ENCODE results near the gene GPX1. TPM values are rescaled to one million over a fixed set of nuclear protein-coding genes. Genes with fewer than 3 reads are reported as not detected.

Gene GPX1
- total RNA-seq, 2 donors from 2014 or later = 75.6 to 326 TPM

GRCh38 chr3:49324768-49325167 lies 33.4 kb downstream of the GPX1 start:
- H3K4me3 Mint-ChIP-seq = no peak overlapping the region
- ATAC-seq = no peak
- no peaks in the 10 kb centered on the region for H3K9me3 ChIP-seq (ENCODE audit: control insufficient read depth, low read length, poor library complexity, severe bottlenecking)
- H3K36me3 Mint-ChIP-seq (ENCODE audit: low read depth) = peaks cover 8% of the 10 kb centered on the region
- peaks cover 10% of the 10 kb centered on the region for H3K4me1 Mint-ChIP-seq
- no peak for DNase-seq
- H3K27ac Mint-ChIP-seq = no peak overlapping the region
- no peaks in the 10 kb centered on the region for H3K27me3 Mint-ChIP-seq

- ATAC-seq (no peak), DNase-seq (no peak)
- no peak overlapping the region for H3K4me3 Mint-ChIP-seq
- no peaks in the 10 kb centered on the region for H3K4me1 Mint-ChIP-seq
- peaks cover 4% of the 10 kb centered on the region for H3K36me3 Mint-ChIP-seq (ENCODE audit: low read depth)
- H3K9me3 ChIP-seq (ENCODE audit: control insufficient read depth, low read length, poor library complexity, severe bottlenecking) = no peaks in the 10 kb centered on the region
- no peaks in the 10 kb centered on the region for H3K27me3 Mint-ChIP-seq
- no peak overlapping the region for H3K27ac Mint-ChIP-seq
Measured at GRCh38 chr3:49316696-49317457, 41.3 kb downstream of the GPX1 start.

DNA sequence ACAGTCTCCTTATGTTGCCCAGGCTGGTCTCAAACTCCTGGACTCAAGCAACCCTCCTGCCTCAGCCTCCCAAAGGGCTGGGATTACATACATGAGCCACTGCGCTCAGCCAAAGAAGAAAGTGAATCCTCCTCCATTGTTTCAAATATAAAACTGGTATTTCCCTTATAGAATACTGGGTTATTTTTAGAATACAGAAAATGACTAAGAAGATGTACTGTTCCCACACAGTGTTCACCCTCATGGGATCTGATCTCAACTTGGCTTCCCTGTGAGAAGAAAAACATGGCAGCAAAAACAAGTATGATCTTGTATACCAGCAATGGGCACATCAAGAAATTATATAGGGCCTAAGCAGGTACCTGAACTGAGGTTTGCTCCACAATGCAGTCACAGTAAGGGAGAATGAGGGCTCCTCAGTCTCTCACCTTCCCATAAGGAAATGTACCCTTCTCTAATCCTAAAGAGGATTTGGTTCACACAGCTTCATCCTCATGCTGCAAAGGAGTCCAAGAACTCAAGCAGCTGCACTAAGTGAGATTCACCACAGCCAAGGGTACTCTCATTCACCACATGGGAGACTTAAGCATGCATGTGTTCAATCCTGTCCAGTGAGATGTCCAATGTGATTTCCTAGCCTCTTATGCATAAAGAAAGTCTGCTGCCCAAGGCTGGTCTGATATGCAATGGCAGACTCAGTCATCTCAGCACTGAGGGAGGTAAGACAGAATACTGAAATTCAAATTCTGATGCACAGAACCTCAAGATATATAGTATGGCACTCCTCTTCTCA lies 44.1 kb downstream of the GPX1 start:
- peaks cover 3% of the 10 kb centered on the region for H3K36me3 Mint-ChIP-seq (ENCODE audit: low read depth)
- H3K27ac Mint-ChIP-seq = peak overlapping the region; percentile 74
- DNase-seq (no peak), ATAC-seq (no peak)
- H3K4me3 Mint-ChIP-seq = no peak overlapping the region
- H3K9me3 ChIP-seq (ENCODE audit: control insufficient read depth, low read length, poor library complexity, severe bottlenecking) = no peaks in the 10 kb centered on the region
- H3K4me1 Mint-ChIP-seq = no peaks in the 10 kb centered on the region
- H3K27me3 Mint-ChIP-seq = no peaks in the 10 kb centered on the region

DNA sequence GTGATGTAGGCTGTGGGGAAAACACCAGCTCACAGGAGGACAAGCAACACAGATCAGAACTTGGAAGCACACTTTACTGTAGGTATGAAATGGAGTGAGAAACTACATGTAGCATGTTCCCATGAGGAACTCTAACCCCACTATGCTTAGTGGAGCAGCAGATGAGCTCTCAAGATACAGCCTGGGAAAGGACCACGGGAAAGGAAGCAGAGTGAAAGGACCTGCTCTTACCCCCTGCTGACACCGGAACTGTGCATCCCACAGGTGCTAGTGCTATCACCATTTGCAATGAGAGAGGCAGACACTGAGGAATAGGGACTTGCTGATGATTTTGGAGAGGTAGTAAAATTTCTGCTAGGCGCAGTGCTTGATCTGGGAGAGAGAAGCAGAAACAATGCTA lies 46.9 kb downstream of the GPX1 start:
- Mint-ChIP-seq H3K4me3 (no peak overlapping the region), H3K36me3 (ENCODE audit: low read depth) (peaks cover 6% of the 10 kb centered on the region), H3K4me1 (peaks cover 2% of the 10 kb centered on the region), H3K27ac (peak overlapping the region; percentile 65), H3K27me3 (no peaks in the 10 kb centered on the region)
- DNase-seq (no peak), ATAC-seq (no peak)
- no peaks in the 10 kb centered on the region for H3K9me3 ChIP-seq (ENCODE audit: control insufficient read depth, low read length, poor library complexity, severe bottlenecking)

DNA sequence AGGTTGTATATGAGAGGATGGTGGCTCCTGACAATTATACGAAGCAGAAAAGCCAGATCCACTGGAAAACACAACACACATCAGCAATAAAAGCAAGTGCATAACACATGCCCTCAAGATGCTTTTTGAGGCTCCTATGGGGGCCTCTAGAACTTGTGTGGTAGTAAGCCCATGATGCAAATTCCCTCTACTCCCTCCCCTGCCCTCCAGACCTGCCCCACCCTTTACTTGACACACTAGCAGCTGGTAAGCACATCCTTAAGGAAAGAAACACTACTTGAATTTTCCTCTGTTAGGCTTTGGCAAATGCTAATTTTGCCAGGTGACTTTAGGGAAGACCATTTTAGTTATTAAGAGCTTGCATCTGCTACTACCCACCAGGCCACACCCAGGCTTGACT lies 47.5 kb downstream of the GPX1 start:
- H3K9me3 ChIP-seq (ENCODE audit: control insufficient read depth, low read length, poor library complexity, severe bottlenecking) = no peaks in the 10 kb centered on the region
- Mint-ChIP-seq H3K4me1 (peaks cover 2% of the 10 kb centered on the region), H3K27ac (peak overlapping the region; percentile 65), H3K4me3 (no peak overlapping the region), H3K27me3 (no peaks in the 10 kb centered on the region), H3K36me3 (ENCODE audit: low read depth) (peaks cover 6% of the 10 kb centered on the region)
- ATAC-seq = no peak
- no peak for DNase-seq

Other genes with a start within 250 kb of the GPX1 start
- gene USP19, start 237.5 kb downstream of the GPX1 start, total RNA-seq = 10 to 100 TPM; 51.4 to 56.6 TPM
- 1 to 10 TPM in 1 of 2 donors, under 1 TPM in 1; 0.65 to 3.3 TPM for gene LAMB2, start 225.3 kb downstream of the GPX1 start, total RNA-seq
- 10 to 100 TPM; 13.7 to 13.9 TPM for gene CCDC71, start 192.0 kb downstream of the GPX1 start, total RNA-seq
- 1 to 10 TPM; 1.7 to 8.7 TPM for gene KLHDC8B, start 186.8 kb downstream of the GPX1 start, total RNA-seq
- gene C3orf62, start 81.1 kb downstream of the GPX1 start, total RNA-seq = 10 to 100 TPM in 1 of 2 donors, 1 to 10 TPM in 1; 7.3 to 11.1 TPM
- 100 to 1,000 TPM; 101 to 110 TPM for gene USP4, start 18.3 kb downstream of the GPX1 start, total RNA-seq
- gene RHOA, start 53.6 kb upstream of the GPX1 start, total RNA-seq = 100 to 1,000 TPM; 274 to 317 TPM
- gene TCTA, start 54.1 kb upstream of the GPX1 start, total RNA-seq = 10 to 100 TPM; 23.4 to 27.0 TPM
- gene AMT, start 64.1 kb upstream of the GPX1 start, total RNA-seq = 1 to 10 TPM; 5.9 to 8.3 TPM
- gene NICN1, start 71.0 kb upstream of the GPX1 start, total RNA-seq = 10 to 100 TPM; 17.5 to 18.5 TPM
- 10 to 100 TPM; 18.0 to 18.9 TPM for gene DAG1, start 111.9 kb upstream of the GPX1 start, total RNA-seq
- under 1 TPM; 0.12 to 0.29 TPM for gene BSN, start 196.1 kb upstream of the GPX1 start, total RNA-seq